Effector memory CD4-positive, alpha-beta T cell (primary cell): ENCODE data around the gene VWA1.
"Not testable (repeated sequence)": the region's sequence is repeated elsewhere in the genome, so short reads cannot be mapped to it uniquely, and the experiment has no call there.

Experiments
- DNase-seq, 3 donors: peaks; one replicate each; pipeline ENCODE4 v3.0.0-alpha.2; 2020
- H3K27ac ChIP-seq: 2 replicates; pipeline ENCODE4 v1.7.0; 2013; ENCODE audit warnings: mild to moderate bottlenecking, low read length, moderate library complexity; ENCODE audit not compliant: insufficient read depth, poor library complexity, severe bottlenecking
- H3K27me3 ChIP-seq: replicated peaks from 2 replicates; pipeline ENCODE4 v1.7.0; 2013; ENCODE audit warnings: mild to moderate bottlenecking, low read length; ENCODE audit not compliant: insufficient read depth, control insufficient read depth, poor library complexity, severe bottlenecking
- H3K36me3 ChIP-seq: 2 replicates; pipeline ENCODE4 v1.7.0; 2013; ENCODE audit warnings: mild to moderate bottlenecking, low read length, moderate library complexity; ENCODE audit not compliant: control insufficient read depth, insufficient read depth
- H3K4me1 ChIP-seq: 2 replicates; pipeline ENCODE4 v1.7.0; 2013; ENCODE audit warnings: low read length, mild to moderate bottlenecking; ENCODE audit not compliant: control insufficient read depth, insufficient read depth, poor library complexity, severe bottlenecking
- H3K4me3 ChIP-seq: 2 replicates; pipeline ENCODE4 v1.7.0; 2013; ENCODE audit warnings: low read length, low read depth, mild to moderate bottlenecking; ENCODE audit not compliant: insufficient read depth, poor library complexity, severe bottlenecking
- H3K9me3 ChIP-seq: 2 replicates; pipeline ENCODE4 v1.7.0; 2013; ENCODE audit warnings: mild to moderate bottlenecking, low read length, moderate library complexity; ENCODE audit not compliant: control insufficient read depth

VWA1 gene

GRCh38 chr1:1455934-1456333 lies 20.4 kb downstream of the VWA1 start:
- H3K27ac ChIP-seq, H3K27me3 ChIP-seq, H3K9me3 ChIP-seq, DNase-seq, H3K4me1 ChIP-seq, H3K4me3 ChIP-seq, H3K36me3 ChIP-seq: not testable (repeated sequence)

- not testable (repeated sequence) for DNase-seq, H3K4me1 ChIP-seq, H3K4me3 ChIP-seq, H3K27me3 ChIP-seq, H3K27ac ChIP-seq, H3K36me3 ChIP-seq, H3K9me3 ChIP-seq
Observed at GRCh38 chr1:1456683-1457255, 21.3 kb downstream of the VWA1 start.

DNA sequence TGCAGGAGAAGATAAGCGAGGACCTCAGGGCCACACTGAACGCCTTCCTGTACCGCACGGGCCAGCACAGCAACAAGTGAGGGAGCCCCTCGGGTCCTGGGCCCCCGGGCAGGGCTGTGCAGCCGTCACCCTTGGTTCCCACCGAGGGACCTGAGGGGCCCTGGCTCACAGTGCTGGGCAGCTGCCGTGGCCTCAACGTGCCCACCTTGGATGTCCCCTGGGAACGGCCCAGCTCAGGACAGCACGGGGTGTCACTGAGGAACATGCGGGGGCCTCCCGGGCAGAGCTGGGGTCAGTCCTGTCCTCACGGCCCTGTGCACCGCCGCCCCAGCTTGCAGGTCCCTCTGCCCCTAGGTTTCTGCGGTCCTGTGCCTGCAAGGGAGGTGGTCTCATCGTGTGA lies 23.7 kb downstream of the VWA1 start:
- not testable (repeated sequence) for H3K27ac ChIP-seq, H3K27me3 ChIP-seq, H3K9me3 ChIP-seq, H3K4me1 ChIP-seq, H3K4me3 ChIP-seq, H3K36me3 ChIP-seq, DNase-seq

- not testable (repeated sequence) for H3K27me3 ChIP-seq, DNase-seq, H3K4me3 ChIP-seq, H3K27ac ChIP-seq, H3K9me3 ChIP-seq, H3K36me3 ChIP-seq, H3K4me1 ChIP-seq
Observed at GRCh38 chr1:1459711-1460110, 24.2 kb downstream of the VWA1 start.

GRCh38 chr1:1460540-1461130 lies 25.1 kb downstream of the VWA1 start:
- no peaks in the 10 kb centered on the region for H3K4me1 ChIP-seq
- H3K9me3 ChIP-seq = no peaks in the 10 kb centered on the region
- no peaks in the 10 kb centered on the region for H3K36me3 ChIP-seq
- H3K27ac ChIP-seq = no peak overlapping the region
- H3K27me3 ChIP-seq = peaks cover 3% of the 10 kb centered on the region
- no peak overlapping the region for H3K4me3 ChIP-seq
- DNase-seq = no peak

DNA sequence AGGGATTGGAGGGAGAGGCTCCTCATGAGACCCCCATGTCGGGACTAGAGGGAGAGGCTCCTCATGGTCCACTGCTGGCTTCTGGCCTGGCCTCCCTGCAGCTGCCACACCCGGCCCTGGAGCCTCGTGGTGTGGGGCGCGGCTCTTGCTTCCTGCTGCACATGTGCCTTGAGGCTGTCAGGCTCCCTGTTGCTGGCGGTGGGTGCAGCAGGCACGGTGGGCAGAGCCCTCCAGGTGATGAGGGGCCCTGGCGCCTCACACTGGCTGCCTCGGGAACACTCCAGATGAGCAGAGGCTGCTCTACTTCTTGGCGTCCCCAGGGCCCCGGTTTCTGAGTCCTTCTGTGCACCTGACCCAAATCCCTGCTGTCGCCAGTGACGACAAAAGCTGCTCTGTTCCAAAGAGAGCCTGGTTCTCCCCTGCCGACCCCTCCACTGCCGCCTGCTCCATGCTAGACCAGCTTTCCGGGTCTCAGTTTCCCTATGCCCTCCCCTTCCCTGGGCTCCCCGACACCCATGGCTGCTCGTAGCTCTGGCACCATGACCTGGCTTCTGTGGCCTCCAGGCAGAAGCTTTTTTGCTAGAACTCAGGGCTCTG lies 26.3 kb downstream of the VWA1 start:
- Histone ChIP-seq H3K27me3 (peaks cover 3% of the 10 kb centered on the region), H3K27ac (no peak overlapping the region), H3K4me3 (no peak overlapping the region), H3K36me3 (no peaks in the 10 kb centered on the region), H3K4me1 (no peaks in the 10 kb centered on the region), H3K9me3 (no peaks in the 10 kb centered on the region)
- no peak for DNase-seq

GRCh38 chr1:1462318-1462966 lies 27.0 kb downstream of the VWA1 start:
- H3K27ac ChIP-seq = no peak overlapping the region
- peaks cover 3% of the 10 kb centered on the region for H3K27me3 ChIP-seq
- no peaks in the 10 kb centered on the region for H3K9me3 ChIP-seq
- H3K4me3 ChIP-seq = peak overlapping the region; percentile 22
- H3K4me1 ChIP-seq = no peaks in the 10 kb centered on the region
- no peaks in the 10 kb centered on the region for H3K36me3 ChIP-seq
- DNase-seq = no peak

DNA sequence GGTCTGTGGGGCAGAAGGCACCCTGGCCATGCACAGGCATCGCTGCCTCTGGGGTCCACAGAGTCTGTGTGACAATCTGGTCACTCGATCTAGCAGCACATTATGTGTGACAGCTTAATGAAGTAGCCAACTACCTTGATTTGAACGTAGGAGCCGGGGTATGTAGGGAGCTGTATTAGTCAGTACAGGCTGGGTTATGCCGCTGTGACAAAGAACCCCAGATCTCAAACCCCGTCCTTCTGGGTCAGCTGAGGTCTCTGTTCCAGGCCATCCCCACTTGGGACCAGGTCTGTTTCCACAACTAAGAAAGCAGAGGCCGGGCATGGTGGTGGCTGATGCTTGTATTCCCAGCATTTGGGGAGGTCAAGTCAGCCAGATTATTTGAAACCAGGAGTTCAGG lies 27.8 kb downstream of the VWA1 start:
- peaks cover 3% of the 10 kb centered on the region for H3K27me3 ChIP-seq
- no peak overlapping the region for H3K27ac ChIP-seq
- no peaks in the 10 kb centered on the region for H3K4me1 ChIP-seq
- H3K4me3 ChIP-seq = no peak overlapping the region
- no peaks in the 10 kb centered on the region for H3K9me3 ChIP-seq
- no peak for DNase-seq
- no peaks in the 10 kb centered on the region for H3K36me3 ChIP-seq

DNA sequence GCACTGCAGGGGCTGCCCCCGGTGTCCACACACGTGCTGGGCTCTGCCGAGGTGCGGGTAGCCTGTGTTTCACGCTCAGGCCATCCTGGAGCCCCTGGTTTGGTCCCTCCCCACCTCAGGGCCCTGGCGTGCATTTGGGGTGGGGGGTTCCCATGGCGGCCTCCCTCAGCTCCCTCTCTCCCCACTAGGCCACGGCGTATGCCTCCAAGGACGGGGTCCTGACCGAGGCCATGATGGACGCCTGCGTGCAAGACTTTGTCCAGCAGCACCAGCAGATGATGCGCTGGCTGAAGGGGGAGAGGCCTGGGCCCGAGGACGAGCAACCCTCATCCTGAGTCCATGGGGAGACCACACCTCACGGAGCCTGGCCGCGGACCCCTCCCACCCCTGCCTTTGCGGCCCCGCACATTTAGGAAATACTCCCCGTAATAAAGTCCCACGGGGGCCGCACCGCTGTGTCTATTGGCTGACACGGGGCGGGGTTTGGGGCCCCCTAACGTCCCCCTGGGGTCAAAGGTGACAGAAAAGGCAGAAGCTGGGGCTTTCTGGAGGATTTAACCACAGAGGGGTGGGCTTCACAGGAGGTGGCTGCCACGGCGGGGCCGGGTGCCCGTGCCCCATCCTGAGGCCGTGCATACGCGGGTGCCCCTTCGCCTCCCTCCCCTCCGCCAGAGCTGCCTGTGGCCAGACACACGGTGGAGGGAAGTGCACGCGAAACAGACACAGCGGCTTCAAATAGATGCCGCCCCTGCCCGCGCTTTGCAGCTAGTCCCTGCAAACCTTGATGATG lies 32.9 kb downstream of the VWA1 start:
- DNase-seq, H3K4me1 ChIP-seq, H3K4me3 ChIP-seq, H3K9me3 ChIP-seq, H3K27me3 ChIP-seq, H3K36me3 ChIP-seq, H3K27ac ChIP-seq: not testable (repeated sequence)
